GM19328 (cell line): ENCODE results near the gene HYI.
"Not testable (repeated sequence)": the region's sequence is repeated elsewhere in the genome, so short reads cannot be mapped to it uniquely, and the experiment has no call there.

Source experiments
- ATAC-seq: cut with Tn5 transposase; IDR thresholded peaks from one replicate; pipeline ENCODE4 v1.9.1; 2021; ENCODE audit warnings: mild to moderate bottlenecking, moderate library complexity; ENCODE audit not compliant: unreplicated experiment

Gene HYI, protein sequence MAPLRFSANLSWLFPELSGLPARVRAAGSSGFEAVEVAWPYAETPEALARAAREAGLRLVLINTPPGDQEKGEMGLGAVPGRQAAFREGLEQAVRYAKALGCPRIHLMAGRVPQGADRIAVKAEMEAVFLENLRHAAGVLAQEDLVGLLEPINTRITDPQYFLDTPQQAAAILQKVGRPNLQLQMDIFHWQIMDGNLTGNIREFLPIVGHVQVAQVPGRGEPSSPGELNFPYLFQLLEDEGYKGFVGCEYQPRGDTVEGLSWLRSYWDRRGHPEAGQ

DNA sequence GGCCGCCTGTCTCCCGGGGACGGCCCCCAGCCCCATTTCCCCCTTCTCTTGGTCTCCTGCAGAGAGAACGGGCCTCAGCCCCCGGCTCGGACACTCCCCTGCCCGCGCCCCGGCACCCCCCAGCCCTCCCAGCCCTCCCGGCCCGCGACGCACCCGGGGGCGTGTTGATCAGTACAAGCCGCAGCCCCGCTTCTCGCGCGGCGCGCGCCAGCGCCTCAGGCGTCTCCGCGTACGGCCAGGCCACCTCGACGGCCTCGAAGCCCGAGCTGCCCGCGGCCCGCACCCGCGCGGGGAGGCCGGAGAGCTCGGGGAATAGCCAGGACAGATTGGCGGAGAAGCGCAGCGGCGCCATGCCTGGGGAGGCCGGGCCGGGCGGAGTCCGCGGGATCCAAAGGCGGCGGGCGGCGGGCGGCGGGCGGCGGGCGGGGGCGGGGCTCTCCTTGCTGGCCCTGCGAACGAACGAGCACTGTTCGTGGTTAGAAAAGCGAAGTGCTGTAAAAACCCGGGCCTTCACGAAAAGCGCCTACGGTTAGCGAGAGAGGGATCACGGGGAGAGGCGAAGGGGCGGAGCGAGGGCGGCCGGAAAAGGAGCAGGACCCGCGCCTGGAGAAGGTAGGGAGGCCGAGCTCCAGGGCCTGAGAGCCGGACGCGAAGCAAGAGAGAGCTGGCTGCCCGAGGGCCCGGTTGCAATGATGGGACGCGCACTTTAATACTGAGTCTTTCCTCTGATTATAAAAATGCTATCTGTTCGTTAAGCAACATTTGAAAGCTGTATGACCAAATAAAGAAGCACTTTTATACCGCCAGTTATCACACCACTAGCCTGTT lies at the start of gene HYI:
TSS of gene HYI (minus strand) at position 490 of the 828 bp plus-strand sequence. CDS start at position 352, 138 bp downstream.
- ATAC-seq: no peak

DNA sequence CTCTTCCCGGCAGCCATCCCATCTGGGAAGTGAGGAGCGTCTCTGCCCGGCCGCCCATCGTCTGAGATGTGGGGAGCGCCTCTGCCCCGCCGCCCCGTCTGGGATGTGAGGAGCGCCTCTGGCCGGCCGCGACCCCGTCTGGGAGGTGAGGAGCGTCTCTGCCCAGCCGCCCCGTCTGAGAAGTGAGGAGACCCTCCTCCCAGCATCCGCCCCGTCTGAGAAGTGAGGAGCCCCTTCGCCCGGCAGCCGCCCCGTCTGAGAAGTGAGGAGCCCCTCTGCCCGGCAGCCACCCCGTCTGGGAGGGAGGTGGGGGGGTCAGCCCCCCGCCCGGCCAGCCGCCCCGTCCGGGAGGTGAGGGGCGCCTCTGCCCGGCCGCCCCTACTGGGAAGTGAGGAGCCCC lies 48.1 kb upstream of the HYI start:
- ATAC-seq: not testable (repeated sequence)

DNA sequence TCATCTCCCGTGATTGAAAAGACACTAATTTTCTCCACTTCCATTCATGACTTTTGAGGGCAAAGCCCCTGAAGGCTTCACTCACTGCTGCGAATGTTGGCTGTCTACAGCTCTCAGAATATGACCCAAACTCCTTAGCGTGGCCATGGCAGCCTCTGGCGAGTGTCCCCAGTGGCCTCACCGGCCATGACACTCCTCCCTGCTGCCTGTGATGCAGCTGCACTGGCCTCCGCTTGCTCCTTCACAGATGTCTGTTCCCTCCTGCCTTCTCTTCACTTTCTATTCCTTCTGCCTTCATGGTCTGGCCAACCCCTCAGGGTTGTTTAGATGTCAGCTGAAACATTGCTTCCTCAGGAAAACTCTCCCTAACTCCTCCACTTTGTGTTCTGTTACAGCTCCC lies 46.2 kb upstream of the HYI start:
- ATAC-seq: no peak

DNA sequence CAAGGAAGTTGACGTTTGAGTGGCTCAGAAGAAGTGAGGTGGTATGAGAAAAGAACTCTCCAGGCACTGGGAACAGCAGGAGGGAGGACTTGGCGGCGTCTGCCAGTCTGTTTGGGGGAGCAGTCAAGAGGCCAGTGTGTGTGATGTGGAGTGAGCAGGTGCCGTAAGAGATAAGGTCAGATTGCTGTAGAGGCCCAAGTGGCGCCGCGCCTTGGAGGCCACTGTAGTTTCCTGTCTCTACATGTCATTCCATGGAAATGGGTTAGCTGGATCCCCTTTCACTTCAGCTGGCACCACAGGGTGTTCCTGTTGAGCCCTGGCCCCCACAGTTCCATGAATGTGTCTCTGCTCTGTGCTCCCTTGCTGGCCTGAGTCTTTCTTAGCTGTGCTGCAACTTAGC lies 41.5 kb upstream of the HYI start:
- no peak for ATAC-seq

DNA sequence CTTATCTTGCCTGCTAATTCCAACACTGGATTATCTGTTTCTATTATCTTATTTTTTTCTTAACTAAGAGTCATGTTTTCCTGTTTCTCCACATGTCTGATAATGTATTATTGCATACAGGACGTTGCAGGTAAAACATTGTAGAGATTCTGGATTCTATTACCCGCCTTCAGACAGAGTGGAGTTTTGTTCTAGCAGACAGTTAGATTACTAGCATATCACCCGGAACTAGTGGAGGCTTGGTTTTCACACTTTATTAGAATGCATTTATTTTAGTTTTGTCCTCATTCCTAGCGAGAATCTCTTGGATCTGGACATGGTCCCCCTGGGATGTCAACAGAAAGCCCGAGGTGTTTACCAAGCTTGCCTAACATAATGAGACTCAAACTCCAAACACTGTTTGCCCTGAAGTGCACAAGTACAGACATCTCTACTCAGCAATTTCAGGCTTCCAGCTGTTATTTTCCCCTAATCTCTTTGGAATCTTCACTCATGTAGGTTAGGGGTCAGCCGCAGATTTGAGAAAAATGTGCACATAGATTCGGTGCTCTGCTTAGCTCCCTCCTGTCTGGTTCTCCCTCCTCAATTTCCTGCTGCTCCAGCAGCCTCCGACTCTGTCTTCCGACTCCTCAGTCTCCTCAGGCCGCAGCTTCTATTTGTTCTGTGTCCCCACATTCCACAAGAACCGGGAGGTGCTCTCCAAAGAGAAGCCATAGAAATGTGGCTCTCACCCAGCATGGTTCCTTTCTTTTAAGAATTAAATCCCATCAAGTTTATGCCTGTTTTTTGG lies 40.1 kb upstream of the HYI start:
- no peak for ATAC-seq

DNA sequence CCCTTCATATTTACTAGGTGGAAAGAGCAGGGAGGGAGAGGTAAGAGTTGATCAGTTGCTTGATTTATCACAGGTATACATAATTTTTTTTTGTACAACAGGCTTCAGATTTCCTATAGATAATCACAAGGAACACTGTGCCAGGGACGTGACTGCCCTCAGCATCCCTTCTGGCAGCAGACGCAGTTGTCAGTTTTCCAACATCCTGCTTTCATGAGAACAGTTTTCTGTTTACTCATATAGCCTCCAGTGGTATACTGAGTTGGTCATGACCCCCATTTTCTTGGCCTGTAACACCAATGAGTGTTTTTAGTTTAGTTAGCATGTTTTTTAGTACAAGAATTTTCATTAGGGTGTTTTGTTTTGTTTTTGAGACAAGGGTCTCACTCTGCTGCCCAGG lies 39.1 kb upstream of the HYI start:
- no peak for ATAC-seq

DNA sequence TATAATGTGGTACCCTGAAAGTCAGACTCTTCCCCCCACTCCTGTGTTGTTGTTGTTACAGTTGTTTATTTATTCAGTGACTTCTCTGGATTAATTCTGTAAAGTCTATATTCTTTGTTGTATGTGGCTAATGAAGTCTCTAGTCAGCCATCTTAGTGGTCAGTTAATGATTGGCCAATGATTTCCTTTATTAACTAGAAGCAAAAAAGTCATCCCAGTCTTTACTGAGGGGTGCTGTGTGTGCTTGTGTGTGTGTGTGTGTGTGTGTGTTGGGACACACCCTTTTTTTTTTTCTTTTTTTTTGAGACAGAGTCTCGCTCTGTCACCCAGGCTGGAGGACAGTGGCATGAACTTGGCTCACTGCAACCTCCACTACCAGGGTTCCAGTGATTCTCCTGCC lies 37.3 kb upstream of the HYI start:
- no peak for ATAC-seq

DNA sequence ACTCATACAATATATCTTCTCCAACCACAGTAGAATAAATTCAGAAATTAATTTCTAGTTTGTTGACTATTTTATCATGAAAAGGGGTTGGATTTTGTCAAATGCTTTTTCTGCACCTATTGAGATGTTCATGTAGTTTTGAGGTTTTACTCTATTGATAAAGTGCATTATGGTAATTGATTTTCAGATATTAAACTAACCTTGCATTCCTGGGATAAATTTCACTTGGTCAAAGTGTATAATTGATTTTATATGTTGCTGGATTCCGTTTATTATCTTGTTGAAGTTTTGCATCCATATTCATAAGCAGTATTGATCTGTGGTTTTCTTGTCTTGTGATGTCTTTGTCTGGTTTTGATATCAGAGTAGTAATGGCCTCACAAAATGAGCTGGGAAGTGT lies 34.4 kb upstream of the HYI start:
- ATAC-seq: no peak

DNA sequence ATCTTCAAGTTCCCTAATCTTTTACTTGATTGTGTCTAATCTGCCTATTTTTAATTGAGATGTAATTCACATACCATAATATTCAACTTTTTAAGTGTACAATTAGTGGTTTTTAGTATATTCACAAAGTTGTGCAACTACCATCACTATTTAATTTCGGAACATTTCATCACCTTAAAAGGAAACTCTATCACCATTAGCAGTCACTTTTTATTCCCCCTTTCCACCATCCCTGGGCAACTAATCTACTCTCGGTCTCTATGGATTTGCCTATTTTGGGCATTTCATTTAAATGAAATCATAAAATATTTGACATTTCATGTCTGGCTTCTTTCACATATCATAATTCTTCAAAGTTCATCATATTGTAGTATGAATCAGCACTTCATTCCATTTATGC lies 30.6 kb upstream of the HYI start:
- no peak for ATAC-seq

DNA sequence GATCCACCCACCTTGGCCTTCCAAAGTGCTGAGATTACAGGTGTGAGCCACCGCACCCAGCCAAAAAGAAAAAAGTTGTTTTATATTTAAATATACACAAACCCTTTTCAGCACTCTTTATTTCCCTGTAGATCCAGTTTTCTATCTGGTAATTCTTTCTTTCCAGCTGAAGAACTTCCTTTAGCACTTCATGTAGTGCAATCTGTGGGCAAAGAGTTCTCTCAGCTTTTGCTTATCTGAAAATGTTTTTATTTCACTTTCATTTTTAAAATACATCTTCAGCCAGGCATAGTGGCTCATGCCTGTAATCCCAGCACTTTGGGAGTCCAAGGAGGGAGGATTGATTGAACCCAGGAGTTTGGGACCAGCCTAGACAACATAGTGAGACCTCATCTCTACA lies 28.5 kb upstream of the HYI start:
- no peak for ATAC-seq

DNA sequence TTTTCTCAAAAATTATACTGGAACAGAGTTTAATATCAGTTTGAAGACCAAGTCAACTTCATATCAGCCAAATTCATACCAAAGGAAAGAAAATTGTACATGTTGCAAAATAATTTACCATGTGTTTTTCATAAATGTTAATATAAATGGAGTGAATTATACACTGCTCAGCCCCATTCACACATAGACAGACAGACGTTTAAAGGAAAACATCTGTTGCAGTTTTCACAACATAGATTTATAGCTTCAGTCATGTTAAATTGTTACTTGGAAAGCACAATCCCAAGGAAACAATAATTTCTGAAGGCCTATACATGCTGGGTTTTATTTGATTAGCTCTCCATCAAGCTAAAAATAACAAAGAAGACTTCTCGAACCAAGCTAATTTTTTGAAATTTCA lies 27.8 kb upstream of the HYI start:
- no peak for ATAC-seq

DNA sequence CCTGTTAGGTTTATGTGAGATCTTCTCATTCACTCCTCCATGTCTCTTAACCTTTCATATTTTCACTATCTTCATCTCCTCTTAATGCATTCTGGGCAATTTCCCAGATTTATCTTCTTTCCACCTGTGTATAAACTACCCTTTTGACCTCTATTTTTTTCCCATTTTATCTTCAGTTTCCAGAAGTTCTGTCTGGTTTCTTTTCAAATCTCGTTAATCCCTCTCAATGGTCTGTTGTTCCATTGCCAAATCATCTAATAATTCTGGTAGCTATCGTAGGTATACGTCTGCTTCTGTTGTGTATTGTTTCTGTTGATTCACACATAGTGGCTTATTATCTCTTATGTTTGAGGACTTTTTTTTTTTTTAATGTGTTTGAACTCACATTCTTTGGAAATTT lies 25.7 kb upstream of the HYI start:
- no peak for ATAC-seq

DNA sequence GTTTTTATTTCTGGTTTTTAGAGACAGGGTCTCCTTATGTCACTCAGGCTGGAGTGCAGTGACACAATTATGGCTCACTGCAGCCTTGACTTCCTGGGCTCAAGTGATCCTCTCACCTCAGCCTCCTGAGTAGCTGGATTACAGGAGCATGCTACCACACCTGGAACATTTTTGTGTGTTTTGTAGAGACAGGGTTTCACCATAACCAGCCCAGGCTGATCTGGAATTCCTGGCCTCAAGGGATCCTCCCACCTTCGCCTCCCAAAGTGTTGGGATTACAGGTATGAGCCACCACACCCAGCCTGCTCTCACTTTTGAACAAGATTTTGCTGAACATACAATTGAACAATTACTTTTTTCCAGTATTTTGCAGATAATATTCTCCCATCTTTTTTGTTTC lies 24.0 kb upstream of the HYI start:
- no peak for ATAC-seq

DNA sequence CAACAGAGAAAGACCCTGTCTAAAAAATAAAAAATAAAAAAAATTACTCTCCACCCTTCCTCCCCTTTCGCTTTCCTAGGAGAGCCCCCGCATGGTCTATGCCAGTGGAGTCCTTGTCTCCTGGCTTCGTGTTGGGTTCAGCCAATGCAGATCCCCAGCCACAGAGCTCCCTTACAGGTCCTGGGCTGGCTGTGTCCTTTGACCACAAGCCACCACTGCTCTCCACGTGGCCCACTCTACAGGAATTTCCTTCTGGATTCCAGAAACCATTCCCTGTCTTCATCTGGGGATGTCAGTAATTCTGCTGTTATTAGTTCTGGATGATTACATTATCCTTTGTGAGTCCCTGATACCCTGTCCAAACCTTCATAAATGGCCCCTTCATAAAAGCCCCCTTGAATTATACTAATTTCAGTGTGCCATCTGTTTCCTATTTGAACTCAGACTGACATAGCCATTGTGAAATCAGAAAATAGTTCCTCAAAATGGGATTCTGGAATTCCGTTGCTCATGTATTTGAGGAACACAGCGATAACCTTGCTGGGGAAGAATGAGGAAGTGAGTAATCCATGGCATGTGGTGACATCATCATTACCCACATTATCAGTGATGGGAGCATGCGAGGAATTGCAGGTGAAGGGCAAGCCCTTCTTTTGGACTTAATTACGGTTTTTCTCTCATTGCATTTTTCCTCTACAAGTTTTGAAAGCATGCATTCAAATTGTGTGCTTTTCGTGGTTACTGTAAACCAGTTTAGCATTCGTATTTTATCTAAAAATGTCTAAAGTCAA lies 22.1 kb upstream of the HYI start:
- ATAC-seq: not testable (repeated sequence)

DNA sequence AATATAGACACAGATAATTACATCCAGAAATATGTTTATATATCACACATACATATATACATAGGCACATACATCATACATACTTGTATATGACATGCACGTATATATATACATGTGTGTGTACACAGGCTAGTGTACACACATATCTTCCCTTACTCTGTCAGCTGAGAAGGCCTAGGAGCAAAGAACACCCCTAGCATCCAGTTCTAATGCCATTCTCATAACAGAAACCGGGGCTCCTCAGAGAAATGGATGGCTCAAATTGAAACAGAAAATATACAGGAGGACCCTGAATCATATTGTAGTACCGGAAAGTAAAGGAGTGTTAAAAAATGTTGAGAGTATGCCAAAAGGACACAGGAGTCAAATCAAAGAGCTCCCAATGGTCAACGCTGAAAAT lies 19.7 kb upstream of the HYI start:
- ATAC-seq: no peak

DNA sequence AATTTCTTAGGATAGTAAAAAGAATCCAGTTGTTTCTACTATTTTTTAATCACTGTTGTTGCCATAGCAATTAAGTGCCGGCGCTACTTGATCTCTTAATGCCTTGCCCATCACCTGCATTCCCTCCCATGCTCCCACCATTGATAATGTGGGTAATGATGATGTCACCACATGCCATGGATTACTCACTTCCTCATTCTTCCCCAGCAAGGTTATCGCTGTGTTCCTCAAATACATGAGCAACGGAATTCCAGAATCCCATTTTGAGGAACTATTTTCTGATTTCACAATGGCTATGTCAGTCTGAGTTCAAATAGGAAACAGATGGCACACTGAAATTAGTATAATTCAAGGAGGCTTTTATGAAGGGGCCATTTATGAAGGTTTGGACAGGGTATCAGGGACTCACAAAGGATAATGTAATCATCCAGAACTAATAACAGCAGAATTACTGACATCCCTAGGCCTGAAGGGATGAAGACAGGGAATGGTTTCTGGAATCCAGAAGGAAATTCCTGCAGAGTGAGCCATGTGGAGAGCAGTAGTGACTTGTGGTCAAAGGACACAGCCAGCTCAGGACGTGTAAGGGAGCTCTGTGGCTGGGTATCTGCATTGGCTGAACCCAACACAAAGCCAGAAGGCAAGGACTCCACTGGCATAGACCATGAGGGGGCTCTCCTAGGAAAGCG lies 18.9 kb upstream of the HYI start:
- ATAC-seq: not testable (repeated sequence)

DNA sequence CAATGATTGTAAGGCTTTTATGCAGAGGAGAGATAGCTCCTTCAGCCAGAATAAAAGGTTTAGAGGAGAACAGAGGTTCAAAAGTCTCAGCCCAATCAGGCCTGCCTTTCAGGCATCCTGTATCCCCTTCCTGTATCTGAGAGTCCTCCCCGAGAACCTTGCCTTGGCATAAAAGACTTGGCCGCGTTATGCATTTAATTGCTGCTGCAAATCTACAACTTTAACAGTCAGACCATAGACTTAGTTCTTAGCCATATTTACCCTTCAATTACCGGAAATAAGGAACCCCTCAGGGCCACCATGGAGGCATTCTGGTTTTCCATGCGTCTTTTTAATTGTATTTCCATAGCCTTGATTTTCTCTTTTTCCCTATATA lies 18.3 kb upstream of the HYI start:
- ATAC-seq: no peak

DNA sequence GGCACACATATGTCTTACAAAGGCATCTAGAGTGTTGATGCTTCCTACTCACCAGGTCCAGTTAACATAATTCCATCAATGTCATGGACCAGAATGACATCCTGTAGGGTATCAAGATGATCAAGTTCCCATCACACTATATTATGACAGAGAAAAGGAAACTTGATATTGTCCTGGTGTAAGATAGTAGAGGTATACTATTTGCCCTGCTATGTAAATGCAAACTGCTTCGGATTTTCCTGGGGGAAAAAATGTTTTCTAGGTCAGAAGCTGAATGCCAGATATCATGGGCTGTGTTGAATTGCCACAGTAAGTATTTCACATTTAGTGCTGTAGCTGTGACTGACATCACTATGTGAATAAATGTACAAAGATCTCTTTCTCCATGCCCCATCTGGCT lies 16.2 kb upstream of the HYI start:
- no peak for ATAC-seq

DNA sequence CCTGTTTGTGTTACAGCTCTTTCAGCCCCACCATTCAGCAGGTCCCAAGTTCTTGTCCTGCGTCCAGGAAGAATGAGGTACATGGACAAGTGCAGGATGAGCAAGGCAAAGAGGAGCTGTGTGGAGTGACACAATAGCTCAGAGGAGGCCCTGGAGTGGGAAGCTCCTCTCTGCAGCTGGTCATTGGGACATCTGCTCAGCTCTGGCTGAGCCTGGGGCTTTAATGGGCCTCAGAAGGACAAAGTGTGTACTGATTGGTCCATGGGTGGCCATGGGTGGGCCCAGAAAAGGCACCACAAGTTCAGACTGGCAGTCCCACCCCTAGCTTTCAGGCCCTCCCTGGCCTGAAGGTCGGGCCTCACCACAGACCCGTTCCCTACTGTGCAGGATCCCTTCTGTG lies 14.7 kb upstream of the HYI start:
- ATAC-seq: no peak

DNA sequence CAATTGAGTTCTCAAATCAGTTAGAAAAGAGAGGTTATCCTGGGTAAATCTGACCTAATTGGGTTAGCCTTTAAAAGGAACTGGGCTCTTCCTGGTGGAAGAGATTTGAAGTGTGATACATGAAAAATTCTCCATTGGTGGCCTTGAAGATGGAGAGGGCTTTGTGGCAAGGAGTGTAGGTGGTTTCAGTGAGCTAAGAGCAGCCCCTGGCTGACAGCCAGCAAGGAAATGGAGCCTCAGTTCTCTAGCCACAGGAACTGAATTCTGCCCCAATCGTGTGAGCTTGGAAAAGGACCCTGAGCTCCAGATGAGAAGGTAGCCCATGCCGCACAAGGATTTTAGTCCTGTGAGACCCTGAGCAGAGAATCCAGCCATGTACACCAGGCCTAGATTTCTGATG lies 12.7 kb upstream of the HYI start:
- no peak for ATAC-seq
